ENCODE results near the gene PPP1R9B.

PPP1R9B gene

GRCh38 chr17:50100480-50100883, 50.0 kb downstream of the PPP1R9B start:
- no peak overlapping the region for H3K4me3 ChIP-seq (ENCODE audit: low read depth, low read length)
- no peak for DNase-seq (ENCODE audit: low read depth)

GRCh38 chr17:50099003-50099402, 51.5 kb downstream of the PPP1R9B start:
- H3K4me3 ChIP-seq (ENCODE audit: low read depth, low read length): no peak overlapping the region
- DNase-seq (ENCODE audit: low read depth): no peak

GRCh38 chr17:50098583-50098982, 51.9 kb downstream of the PPP1R9B start:
- no peak for DNase-seq (ENCODE audit: low read depth)
- no peak overlapping the region for H3K4me3 ChIP-seq (ENCODE audit: low read depth, low read length)

- no peak for DNase-seq (ENCODE audit: low read depth)
- no peak overlapping the region for H3K4me3 ChIP-seq (ENCODE audit: low read depth, low read length)
These were observed 52.6 kb downstream of the PPP1R9B start for GRCh38 chr17:50097926-50098325.

- no peak overlapping the region for H3K4me3 ChIP-seq (ENCODE audit: low read depth, low read length)
- no peak for DNase-seq (ENCODE audit: low read depth)
These were observed 53.0 kb downstream of the PPP1R9B start for GRCh38 chr17:50097455-50097854.

- no peak overlapping the region for H3K4me3 ChIP-seq (ENCODE audit: low read depth, low read length)
These were observed 53.7 kb downstream of the PPP1R9B start for GRCh38 chr17:50096758-50097157.

GRCh38 chr17:50096092-50096491, 54.4 kb downstream of the PPP1R9B start:
- H3K4me3 ChIP-seq (ENCODE audit: low read depth, low read length): peak overlapping the region; percentile 88

More at GRCh38 chr17:50096758-50097157, 53.7 kb downstream of the PPP1R9B start:
- no peak for DNase-seq (ENCODE audit: low read depth)

DNA sequence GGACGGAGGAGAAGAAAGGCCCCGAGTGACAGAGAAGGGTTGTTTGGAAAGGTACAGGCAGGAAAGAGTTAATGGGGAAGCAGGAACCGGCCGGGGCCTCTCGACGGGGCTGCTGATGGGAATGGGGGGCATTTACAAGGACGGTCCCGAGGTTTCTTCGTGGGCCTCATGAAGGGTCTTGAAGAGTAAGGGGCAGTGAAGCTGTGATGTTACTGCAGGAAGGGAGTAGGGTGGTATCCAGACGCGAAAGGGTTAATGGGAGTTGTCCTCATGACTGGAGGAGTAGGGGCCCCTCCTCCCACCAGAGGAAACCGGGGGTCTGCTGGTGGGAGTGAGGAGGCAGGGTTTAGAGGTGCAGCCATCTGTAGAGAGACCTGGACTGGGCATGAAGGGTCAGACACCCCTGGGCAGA, 54.8 kb downstream of the PPP1R9B start:
- no peak for DNase-seq (ENCODE audit: low read depth)
- peak overlapping the region; percentile 88 for H3K4me3 ChIP-seq (ENCODE audit: low read depth, low read length)

More at GRCh38 chr17:50096092-50096491, 54.4 kb downstream of the PPP1R9B start:
- no peak for DNase-seq (ENCODE audit: low read depth)

- H3K4me3 ChIP-seq (ENCODE audit: low read depth, low read length): peak within 1 kb of the TSS; percentile 88
- DNase-seq (ENCODE audit: low read depth): peak; percentile 81
These were observed 55.5 kb downstream of the PPP1R9B start, which contains the start of gene PDK2 for GRCh38 chr17:50094753-50095619. TSS of gene PDK2 (plus strand) at chr17:50095351. CDS start at chr17:50095436, 85 bp downstream.

GRCh38 chr17:50094243-50094752, 56.2 kb downstream of the PPP1R9B start:
- DNase-seq (ENCODE audit: low read depth): peak; percentile 39
- peak overlapping the region; percentile 88 for H3K4me3 ChIP-seq (ENCODE audit: low read depth, low read length)

DNA sequence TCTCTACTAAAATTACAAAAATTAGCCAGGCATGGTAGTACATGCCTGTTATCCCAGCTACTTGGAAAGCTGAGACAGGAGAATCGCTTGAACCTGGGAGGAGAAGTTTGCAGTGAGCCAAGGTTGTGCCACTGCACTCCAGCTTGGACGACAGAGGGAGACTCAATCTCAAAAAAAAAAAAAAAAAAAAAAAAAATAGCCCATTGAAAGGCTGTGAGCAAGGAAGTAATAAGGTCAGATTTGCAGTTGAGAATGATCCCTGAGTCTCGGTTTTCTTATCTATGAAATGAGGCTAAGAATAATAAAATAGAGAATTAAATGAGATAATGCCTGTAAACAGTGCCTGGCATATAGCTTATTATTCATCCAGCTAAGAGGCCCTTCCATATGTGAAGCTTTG, 56.7 kb downstream of the PPP1R9B start:
- H3K4me3 ChIP-seq (ENCODE audit: low read depth, low read length): no peak overlapping the region
- DNase-seq (ENCODE audit: low read depth): no peak

DNA sequence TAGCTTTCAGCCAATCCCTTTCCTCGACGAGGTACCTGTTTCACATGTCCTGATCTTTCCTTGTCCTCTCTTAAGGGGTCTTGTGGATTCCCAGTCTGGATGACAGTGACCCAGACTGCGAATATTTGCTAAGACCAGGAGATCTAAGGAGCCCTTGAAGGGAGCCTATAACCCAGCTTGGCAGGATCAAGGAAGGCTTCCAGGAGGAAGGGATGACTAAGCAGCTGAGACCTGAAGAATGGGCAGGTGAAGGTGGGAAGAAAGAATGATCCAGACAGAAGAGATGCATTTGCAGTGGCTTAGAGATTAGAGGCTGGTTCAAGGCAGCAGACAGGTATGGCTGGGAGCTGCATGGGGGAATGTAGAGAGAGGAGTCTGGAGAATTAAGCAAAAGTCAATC, 57.2 kb downstream of the PPP1R9B start:
- no peak overlapping the region for H3K4me3 ChIP-seq (ENCODE audit: low read depth, low read length)
- DNase-seq (ENCODE audit: low read depth): no peak

DNA sequence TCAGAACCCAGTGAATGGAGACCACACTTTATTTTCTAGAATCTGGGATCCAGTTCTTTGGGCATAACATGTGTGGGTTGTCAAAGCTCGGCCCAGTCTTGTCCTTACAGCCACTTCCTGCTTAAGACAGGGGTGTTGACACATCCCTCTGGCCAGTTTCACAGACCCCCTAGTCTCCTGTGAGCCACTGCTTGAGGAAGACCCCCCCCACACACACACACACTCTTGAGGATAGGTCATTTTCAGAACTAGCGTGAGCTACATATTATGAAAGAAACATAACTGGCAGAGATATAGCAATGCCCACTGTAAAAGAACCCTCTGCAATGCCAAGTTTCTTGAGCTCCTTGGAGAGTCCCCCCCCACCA, 58.6 kb downstream of the PPP1R9B start:
- H3K4me3 ChIP-seq (ENCODE audit: low read depth, low read length): no peak overlapping the region
- DNase-seq (ENCODE audit: low read depth): no peak

GRCh38 chr17:50090971-50091917, 59.2 kb downstream of the PPP1R9B start:
- no peak overlapping the region for H3K4me3 ChIP-seq (ENCODE audit: low read depth, low read length)
- no peak for DNase-seq (ENCODE audit: low read depth)

- no peak overlapping the region for H3K4me3 ChIP-seq (ENCODE audit: low read depth, low read length)
- DNase-seq (ENCODE audit: low read depth): no peak
These were observed 60.4 kb downstream of the PPP1R9B start for GRCh38 chr17:50090071-50090470.

DNA sequence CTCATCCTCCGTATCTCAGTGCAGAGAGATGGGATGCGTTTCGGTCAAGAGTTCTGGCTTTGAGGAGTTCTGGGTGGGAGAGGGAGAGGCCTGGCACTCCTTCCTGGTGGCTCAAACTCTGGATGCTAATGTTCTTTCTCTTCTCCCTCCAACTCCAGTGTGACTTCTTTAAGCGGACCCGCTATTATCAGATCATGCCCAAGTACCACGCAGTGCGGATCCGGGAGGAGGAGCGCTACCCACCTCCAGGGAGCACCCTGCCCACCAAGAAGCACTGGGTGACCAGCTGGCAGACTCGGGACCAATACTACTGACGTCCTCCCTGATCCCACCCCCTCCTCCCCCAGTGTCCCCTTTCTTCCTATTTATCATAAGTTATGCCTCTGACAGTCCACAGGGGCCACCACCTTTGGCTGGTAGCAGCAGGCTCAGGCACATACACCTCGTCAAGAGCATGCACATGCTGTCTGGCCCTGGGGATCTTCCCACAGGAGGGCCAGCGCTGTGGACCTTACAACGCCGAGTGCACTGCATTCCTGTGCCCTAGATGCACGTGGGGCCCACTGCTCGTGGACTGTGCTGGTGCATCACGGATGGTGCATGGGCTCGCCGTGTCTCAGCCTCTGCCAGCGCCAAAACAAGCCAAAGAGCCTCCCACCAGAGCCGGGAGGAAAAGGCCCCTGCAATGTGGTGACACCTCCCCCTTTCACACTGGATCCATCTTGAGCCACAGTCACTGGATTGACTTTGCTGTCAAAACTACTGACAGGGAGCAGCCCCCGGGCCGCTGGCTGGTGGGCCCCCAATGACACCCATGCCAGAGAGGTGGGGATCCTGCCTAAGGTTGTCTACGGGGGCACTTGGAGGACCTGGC, 61.3 kb downstream of the PPP1R9B start:
- no peak overlapping the region for H3K4me3 ChIP-seq (ENCODE audit: low read depth, low read length)
- DNase-seq (ENCODE audit: low read depth): no peak

DNA sequence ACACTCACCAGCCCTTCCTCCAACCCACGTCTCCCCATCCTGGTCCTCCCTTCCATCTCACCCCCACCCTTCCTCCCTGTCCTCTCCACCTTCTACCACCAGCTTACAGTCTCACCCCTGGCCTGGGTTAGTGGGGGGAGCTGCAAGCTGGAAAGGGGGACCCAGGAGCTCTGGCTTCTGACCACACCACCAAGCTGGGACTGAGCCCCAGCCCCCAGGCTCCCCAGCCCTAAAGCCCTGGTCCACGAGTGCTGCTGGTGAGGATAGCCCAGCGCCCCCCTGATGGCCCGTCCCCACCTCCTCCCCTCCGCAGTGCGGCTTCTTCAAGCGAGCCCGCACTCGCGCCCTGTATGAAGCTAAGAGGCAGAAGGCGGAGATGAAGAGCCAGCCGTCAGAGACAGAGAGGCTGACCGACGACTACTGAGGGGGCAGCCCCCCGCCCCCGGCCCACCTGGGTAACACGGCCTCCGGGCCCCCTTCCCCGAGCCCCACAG, 62.5 kb downstream of the PPP1R9B start:
- no peak for DNase-seq (ENCODE audit: low read depth)
- no peak overlapping the region for H3K4me3 ChIP-seq (ENCODE audit: low read depth, low read length)

GRCh38 chr17:50087246-50087911, 63.1 kb downstream of the PPP1R9B start:
- H3K4me3 ChIP-seq (ENCODE audit: low read depth, low read length): no peak overlapping the region
- DNase-seq (ENCODE audit: low read depth): no peak

Measured in skeletal muscle cell (primary cell).